Spleen (tissue), 11 donors: Measurements from ENCODE around the gene KCNG2. TPM values are rescaled to one million over a fixed set of nuclear protein-coding genes. Genes with fewer than 3 reads are reported as not detected.
A peak's percentile ranks its signal among the peaks of the same experiment; 100 is the strongest.

ENCODE experiments used
- DNase-seq: peaks from one replicate; pipeline ENCODE4 v3.0.0-alpha.2; 2020
- H3K27ac ChIP-seq, 8 donors: fragments of 200-600 bp; sonication (generic) in 7 of 8; 1 replicate in 4 of 8; 2 replicates in 4 of 8; pipeline versions ENCODE4 v1.5.0 to v1.8.0; 2016 to 2021; ENCODE audit warnings: inconsistent platforms in 4 of 8, mild to moderate bottlenecking in 4 of 8, moderate library complexity in 1 of 8
- H3K27me3 ChIP-seq, 7 donors: fragments of 200-600 bp; sonication (generic) in 6 of 7; replicated peaks in 1 of 7; 1 replicate in 4 of 7; 2 replicates in 3 of 7; pipeline versions ENCODE4 v1.5.0 to v1.8.0; 2016 to 2021; ENCODE audit warnings: inconsistent platforms in 3 of 7, mild to moderate bottlenecking in 1 of 7
- H3K36me3 ChIP-seq, 6 donors: fragments of 200-600 bp; sonication (generic) in 5 of 6; 1 replicate in 4 of 6; 2 replicates in 2 of 6; pipeline versions ENCODE4 v1.5.0 to v1.8.0; 2016 to 2021; ENCODE audit warnings: inconsistent platforms in 2 of 6
- H3K4me1 ChIP-seq, 6 donors: fragments of 200-600 bp; sonication (generic) in 5 of 6; 1 replicate in 3 of 6; 2 replicates in 3 of 6; pipeline versions ENCODE4 v1.5.0 to v1.8.0; 2016 to 2021; ENCODE audit warnings: inconsistent platforms in 3 of 6
- H3K4me3 ChIP-seq, 8 donors: fragments of 200-600 bp; sonication (generic) in 7 of 8; 1 replicate in 4 of 8; 2 replicates in 4 of 8; pipeline versions ENCODE4 v1.5.0 to v1.8.0; 2016 to 2021; ENCODE audit warnings: inconsistent platforms in 4 of 8, mild to moderate bottlenecking in 4 of 8, moderate library complexity in 2 of 8
- H3K9me3 ChIP-seq, 8 donors: fragments of 200-600 bp; sonication (generic) in 7 of 8; 1 replicate in 4 of 8; 2 replicates in 4 of 8; pipeline versions ENCODE4 v1.5.0 to v1.8.0; 2016 to 2021; ENCODE audit warnings: inconsistent platforms in 4 of 8
- POLR2A ChIP-seq, 3 donors: fragments of 450-650 bp; IDR thresholded peaks; one replicate each; pipeline ENCODE4 v1.5.1; 2017; ENCODE audit warnings: antibody characterized with exemption in 3 of 3, mild to moderate bottlenecking in 1 of 3
- POLR2AphosphoS5 ChIP-seq, 3 donors: sonication (generic); formaldehyde crosslinking; IDR thresholded peaks; one replicate each; pipeline ENCODE4 v1.5.1; 2017; ENCODE audit warnings: antibody characterized with exemption in 3 of 3
- WGBS, 5 donors: extraction: QIAGEN DNeasy Blood & Tissue Kit in 3 of 5; methylation state at CpG; one replicate each; pipeline versions ENCODE4 v1.1.5 to v1.1.7; 2013 to 2018; 5-methylcytosine and 5-hydroxymethylcytosine counted together
- intact Hi-C: fragments of 100-400 bp; cut with DNase I; formaldehyde crosslinking; loops from one replicate; pipeline ENCODE4 v1.15.0; 2023; ENCODE audit warnings: low total_unique reads
- polyA plus RNA-seq, 3 donors: library from polyadenylated mRNA; stranded (reverse); fragments of 200-250 nt; gene quantifications; one replicate each; pipeline ENCODE4 v1.2.1, GENCODE V29; 2013
- total RNA-seq, 7 donors: library from RNA; depleted of rRNA in 3 of 7; stranded (reverse); fragments of >200 nt in 3 of 7; fragmentation: NEBNext Ultra II Directional in 4 of 7; extraction: Animal tissue kit (Norgen Biotek cat#: 25700) in 4 of 7; gene quantifications; one replicate each; pipeline versions ENCODE4 v1.1.0 to v1.2.1, GENCODE V29; 2016 to 2021
- TF ChIP-seq, protein P1 (sequence below), 11 experiments: fragments of 200-600 bp in 7 of 11; fragments of 450-650 bp in 4 of 11; sonication (generic) in 4 of 11; IDR thresholded peaks in 8 of 11; conservative IDR thresholded peaks in 3 of 11; 1 replicate in 7 of 11; 2 replicates in 4 of 11; pipeline versions ENCODE4 v1.4.0 to v1.8.0; 2016 to 2021; ENCODE audit warnings: antibody characterized with exemption in 11 of 11, inconsistent platforms in 4 of 11, mild to moderate bottlenecking in 1 of 11
- donor health status: healthy with polysubstance abuse.
- donor health status: DM: no; HTN: no; CAD: no; lungs with moderate emphysema.
- donor health status: DM: no; HTN: no; CAD: no.
- donor health status: Bipolar disorder and iron deficiency.
- donor health status: healthy.
- donor health status: DM: no; HTN: no; CAD: no.
- donor health status: DM: yes; HTN: yes; CAD: no.

The KCNG2 gene
- total and polyA plus RNA-seq, 10 donors, result 0.15 to 3.2 (median 0.38) TPM; not detected in 1

DNA sequence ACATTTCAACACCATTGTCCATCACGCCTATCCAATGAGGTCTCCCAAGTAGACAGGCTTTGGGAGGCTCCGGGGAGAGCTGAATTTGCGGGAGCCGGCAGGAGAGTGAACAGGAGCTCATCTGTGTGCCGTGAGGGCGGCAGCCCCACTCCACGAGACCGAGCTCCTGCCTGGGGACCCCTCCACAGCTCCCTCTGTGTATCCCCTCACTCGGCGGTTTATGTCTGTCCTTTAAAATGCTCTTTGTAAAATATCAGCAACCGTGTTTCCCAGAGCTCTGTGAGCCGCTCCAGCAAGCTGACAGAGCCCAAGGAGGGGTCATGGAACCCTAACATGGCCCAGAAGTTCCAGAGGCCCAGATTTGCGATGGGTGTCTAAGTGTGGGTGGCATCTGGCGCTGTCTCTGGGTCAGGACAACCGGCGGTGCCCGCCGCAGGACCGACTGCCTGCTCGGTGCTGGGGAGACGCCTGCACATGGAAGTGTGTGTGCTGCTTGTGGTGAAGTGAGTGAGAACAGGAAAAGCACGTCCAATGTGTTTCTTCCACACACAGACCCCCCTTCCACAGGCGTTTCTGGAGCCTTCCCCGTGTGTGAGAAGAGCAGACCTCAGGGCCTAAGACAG, 118.9 kb downstream of the KCNG2 start:
- peaks cover 0 to 30% (median 7%) of the 10 kb centered on the region in 6 donors for H3K4me1 ChIP-seq
- no peak overlapping the region for H3K4me3 ChIP-seq
- peaks cover 2 to 71% (median 34%) of the 10 kb centered on the region in 6 donors for H3K36me3 ChIP-seq
- peak; percentile 39 for DNase-seq
- H3K27ac ChIP-seq, result no peak overlapping the region
- TF ChIP-seq POLR2A (IDR thresholded peaks at IDR 0.05) (no peak), POLR2AphosphoS5 (IDR thresholded peaks at IDR 0.05) (peak in 1 of 3 donors; percentile 20)
- TF ChIP-seq, protein P1, sequence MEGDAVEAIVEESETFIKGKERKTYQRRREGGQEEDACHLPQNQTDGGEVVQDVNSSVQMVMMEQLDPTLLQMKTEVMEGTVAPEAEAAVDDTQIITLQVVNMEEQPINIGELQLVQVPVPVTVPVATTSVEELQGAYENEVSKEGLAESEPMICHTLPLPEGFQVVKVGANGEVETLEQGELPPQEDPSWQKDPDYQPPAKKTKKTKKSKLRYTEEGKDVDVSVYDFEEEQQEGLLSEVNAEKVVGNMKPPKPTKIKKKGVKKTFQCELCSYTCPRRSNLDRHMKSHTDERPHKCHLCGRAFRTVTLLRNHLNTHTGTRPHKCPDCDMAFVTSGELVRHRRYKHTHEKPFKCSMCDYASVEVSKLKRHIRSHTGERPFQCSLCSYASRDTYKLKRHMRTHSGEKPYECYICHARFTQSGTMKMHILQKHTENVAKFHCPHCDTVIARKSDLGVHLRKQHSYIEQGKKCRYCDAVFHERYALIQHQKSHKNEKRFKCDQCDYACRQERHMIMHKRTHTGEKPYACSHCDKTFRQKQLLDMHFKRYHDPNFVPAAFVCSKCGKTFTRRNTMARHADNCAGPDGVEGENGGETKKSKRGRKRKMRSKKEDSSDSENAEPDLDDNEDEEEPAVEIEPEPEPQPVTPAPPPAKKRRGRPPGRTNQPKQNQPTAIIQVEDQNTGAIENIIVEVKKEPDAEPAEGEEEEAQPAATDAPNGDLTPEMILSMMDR (IDR thresholded peaks at IDR 0.05 in 8 of 11, conservative IDR thresholded peaks at IDR 0.05 in 3 of 11), result no peak
- WGBS, 5 donors, result 95 to 98% (median 97%) methylated on average over 19 to 24 of the region's 24 CpGs
- H3K9me3 ChIP-seq, result peaks cover 0 to 9% (median 0%) of the 10 kb centered on the region in 8 donors
- intact Hi-C loops, result no loop called here
- H3K27me3 ChIP-seq, result no peaks in the 10 kb centered on the region

DNA sequence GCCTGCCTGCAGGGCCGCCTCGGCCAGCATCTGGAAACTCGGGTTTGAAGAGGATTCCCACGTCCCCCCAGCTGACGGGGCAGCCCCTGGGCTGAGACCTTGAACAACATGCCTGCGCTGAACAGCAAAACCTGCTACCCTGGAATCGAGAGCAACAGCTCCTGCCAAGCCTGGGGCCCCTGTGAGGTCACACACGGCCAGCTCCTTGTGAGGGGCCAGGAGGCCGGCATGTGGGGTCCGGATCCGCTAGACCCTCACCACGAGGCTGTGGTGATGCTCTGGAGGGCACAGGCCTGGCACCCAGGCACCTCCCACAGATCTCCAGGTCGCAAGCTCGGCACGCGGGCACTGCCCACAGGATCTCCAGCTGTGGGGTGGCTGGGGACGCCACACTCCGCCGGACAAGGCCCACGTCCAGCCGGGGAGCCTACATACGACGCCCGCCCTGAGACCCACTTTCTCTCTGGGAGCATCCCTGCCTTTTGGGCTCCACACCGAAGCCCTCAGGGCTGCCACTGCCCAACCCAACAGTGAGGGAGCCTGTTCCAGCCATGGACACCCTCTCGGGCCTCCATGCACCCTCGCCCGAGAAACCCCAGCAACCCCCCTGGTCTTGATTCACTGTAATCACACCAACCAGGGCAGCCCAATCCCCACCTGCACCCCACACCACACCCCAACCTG, 119.6 kb downstream of the KCNG2 start:
- Histone ChIP-seq H3K4me3 (no peak overlapping the region), H3K27me3 (no peaks in the 10 kb centered on the region), H3K4me1 (peaks cover 0 to 27% (median 7%) of the 10 kb centered on the region in 6 donors), H3K27ac (no peak overlapping the region), H3K9me3 (peaks cover 0 to 9% (median 0%) of the 10 kb centered on the region in 8 donors), H3K36me3 (peaks cover 2 to 74% (median 34%) of the 10 kb centered on the region in 6 donors)
- TF ChIP-seq POLR2A (IDR thresholded peaks at IDR 0.05) (no peak), POLR2AphosphoS5 (IDR thresholded peaks at IDR 0.05) (no peak)
- TF ChIP-seq, protein P1 (IDR thresholded peaks at IDR 0.05 in 8 of 11, conservative IDR thresholded peaks at IDR 0.05 in 3 of 11), result no peak
- peak; percentile 68 for DNase-seq
- 94 to 98% (median 97%) methylated on average over 21 to 28 of the region's 28 CpGs for WGBS, 5 donors
- intact Hi-C loops, result no loop called here

DNA sequence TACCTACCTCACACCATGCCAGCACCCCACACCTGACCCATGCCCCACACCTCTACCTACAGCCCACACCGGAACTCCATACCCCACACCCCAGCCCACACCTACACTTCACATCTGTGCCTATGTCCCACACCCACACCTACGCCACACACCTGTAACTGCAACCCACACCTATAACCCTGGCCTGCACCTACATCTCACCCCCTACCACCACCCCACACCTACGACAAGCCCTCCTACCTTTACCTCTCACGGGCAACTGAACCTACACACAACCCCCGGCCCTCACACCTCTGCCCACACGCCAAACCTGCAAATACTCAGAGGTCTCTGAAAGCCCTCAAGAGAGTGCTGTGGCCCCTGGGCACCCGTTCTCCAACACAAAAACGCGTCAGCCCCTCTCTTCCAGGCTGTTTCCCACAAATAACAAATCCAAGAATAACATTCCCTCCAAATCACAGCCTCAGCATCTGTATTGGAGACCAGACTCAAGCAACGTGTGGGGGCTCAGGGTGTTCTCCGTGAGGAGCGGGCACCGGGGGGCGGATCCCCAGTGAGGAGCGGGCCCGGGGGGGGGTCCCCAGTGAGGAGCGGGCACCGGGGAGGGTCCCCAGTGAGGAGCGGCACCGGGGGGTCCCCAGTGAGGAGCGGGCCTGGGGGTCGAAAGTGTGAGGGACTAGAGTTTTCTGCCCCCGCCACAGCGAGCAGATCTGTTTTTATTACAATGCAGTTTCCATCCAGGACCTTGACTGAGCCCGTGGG, 120.3 kb downstream of the KCNG2 start:
- intact Hi-C loops, result no loop called here
- DNase-seq, result no peak
- WGBS, 5 donors, result 93 to 97% (median 96%) methylated on average over 23 to 25 of the region's 25 CpGs
- no peak for TF ChIP-seq POLR2A (IDR thresholded peaks at IDR 0.05)
- TF ChIP-seq POLR2AphosphoS5 (IDR thresholded peaks at IDR 0.05), result no peak
- TF ChIP-seq, protein P1 (IDR thresholded peaks at IDR 0.05 in 8 of 11, conservative IDR thresholded peaks at IDR 0.05 in 3 of 11), result no peak
- H3K27me3 ChIP-seq, result no peaks in the 10 kb centered on the region
- H3K9me3 ChIP-seq, result peaks cover 0 to 9% (median 0%) of the 10 kb centered on the region in 8 donors
- H3K36me3 ChIP-seq, result peaks cover 2 to 72% (median 34%) of the 10 kb centered on the region in 6 donors
- H3K4me1 ChIP-seq, result peaks cover 0 to 20% (median 3%) of the 10 kb centered on the region in 6 donors
- no peak overlapping the region for H3K27ac ChIP-seq
- H3K4me3 ChIP-seq, result no peak overlapping the region
